ENCODE results near the gene CCND2.

DNA sequence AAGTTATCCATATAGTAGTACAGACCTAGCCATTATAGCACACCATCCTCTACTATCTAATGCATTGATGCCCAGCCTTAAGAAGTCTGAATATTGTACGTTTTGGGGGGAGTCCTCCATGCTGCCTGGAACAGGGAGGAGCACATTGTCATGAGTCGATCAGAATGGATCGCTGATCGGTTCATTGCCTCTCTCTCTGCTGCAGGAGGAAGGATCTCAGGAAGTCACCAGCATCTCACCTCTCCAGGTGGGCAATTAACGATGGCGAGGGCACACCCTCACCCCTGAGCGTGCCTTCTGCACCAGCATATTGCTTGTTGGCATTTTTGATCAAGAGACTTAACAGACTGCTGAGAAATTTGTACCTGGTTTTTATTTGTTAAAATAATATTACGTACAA lies 11.5 kb downstream of the CCND2 start:
- TF ChIP-seq, protein P1, sequence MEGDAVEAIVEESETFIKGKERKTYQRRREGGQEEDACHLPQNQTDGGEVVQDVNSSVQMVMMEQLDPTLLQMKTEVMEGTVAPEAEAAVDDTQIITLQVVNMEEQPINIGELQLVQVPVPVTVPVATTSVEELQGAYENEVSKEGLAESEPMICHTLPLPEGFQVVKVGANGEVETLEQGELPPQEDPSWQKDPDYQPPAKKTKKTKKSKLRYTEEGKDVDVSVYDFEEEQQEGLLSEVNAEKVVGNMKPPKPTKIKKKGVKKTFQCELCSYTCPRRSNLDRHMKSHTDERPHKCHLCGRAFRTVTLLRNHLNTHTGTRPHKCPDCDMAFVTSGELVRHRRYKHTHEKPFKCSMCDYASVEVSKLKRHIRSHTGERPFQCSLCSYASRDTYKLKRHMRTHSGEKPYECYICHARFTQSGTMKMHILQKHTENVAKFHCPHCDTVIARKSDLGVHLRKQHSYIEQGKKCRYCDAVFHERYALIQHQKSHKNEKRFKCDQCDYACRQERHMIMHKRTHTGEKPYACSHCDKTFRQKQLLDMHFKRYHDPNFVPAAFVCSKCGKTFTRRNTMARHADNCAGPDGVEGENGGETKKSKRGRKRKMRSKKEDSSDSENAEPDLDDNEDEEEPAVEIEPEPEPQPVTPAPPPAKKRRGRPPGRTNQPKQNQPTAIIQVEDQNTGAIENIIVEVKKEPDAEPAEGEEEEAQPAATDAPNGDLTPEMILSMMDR (IDR thresholded peaks at IDR 0.05; ENCODE audit: low read depth, low read length, missing input control): no peak
- TF ChIP-seq JUND (IDR thresholded peaks at IDR 0.05) (no peak), RXRA (IDR thresholded peaks at IDR 0.05) (no peak), TAF1 (conservative IDR thresholded peaks at IDR 0.05) (no peak), EGR1 (IDR thresholded peaks at IDR 0.05; ENCODE audit: low read depth in 2 of 2) (no peak), GABPA (IDR thresholded peaks at IDR 0.05 in 1 of 2, conservative IDR thresholded peaks at IDR 0.05 in 1 of 2) (no peak), FOXA1 (IDR thresholded peaks at IDR 0.05) (no peak), YY1 (IDR thresholded peaks at IDR 0.05) (no peak), SP1 (IDR thresholded peaks at IDR 0.05) (no peak), REST (IDR thresholded peaks at IDR 0.05) (no peak), ZBTB33 (IDR thresholded peaks at IDR 0.05) (no peak)
- TF ChIP-seq, protein P2, sequence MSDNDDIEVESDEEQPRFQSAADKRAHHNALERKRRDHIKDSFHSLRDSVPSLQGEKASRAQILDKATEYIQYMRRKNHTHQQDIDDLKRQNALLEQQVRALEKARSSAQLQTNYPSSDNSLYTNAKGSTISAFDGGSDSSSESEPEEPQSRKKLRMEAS (IDR thresholded peaks at IDR 0.05): no peak
